ENCODE data around the gene GGT6.
"Not testable (repeated sequence)": the region's sequence is repeated elsewhere in the genome, so short reads cannot be mapped to it uniquely, and the experiment has no call there.

The GGT6 gene

GRCh38 chr17:4560421-4560820 lies at the start of gene GGT6:
GGT6 (minus strand) TSS chr17:4560577; CDS start chr17:4560521, 56 bp downstream.
- no peak for DNase-seq (ENCODE audit: low spot score)

DNA sequence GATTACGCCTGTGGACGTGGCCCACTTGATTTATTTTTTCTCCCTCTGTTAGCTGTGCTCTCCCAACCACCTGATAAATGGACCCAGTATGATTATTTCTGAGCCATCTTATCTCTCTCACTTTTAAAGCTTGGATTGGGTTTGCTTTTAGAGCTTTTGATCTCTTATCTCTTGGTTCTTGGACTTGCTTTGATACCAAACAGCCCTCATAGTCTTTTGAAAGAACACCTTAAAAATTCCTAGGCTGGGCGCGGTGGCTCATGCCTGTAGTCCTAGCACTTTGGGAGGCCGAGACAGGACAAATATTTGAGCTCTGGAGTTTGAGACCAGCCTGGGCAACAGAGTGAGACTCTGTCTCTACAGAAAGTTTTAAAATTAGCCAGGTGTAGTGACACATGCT lies 49.8 kb upstream of the GGT6 start:
- peak; percentile 36 for DNase-seq (ENCODE audit: low spot score)

DNA sequence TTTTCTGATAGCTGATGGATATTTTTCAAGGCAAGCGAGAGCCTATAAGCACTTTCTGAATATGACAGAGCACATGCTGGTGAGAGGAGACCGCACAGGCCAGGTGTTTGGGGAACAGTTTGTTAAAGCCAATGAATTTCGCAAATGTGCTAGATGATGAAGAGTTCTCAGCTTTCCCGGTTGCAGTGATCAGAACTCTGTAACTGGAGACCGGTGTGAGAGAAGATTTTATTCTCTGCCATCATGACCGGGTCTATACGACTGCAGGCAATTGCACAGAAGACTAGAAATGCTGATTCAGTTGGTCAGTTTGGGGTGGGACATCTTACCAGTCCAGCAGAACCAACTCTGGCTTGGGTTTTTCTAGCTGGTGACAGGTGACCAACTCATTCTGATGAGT lies 49.4 kb upstream of the GGT6 start:
- DNase-seq (ENCODE audit: low spot score): no peak

DNA sequence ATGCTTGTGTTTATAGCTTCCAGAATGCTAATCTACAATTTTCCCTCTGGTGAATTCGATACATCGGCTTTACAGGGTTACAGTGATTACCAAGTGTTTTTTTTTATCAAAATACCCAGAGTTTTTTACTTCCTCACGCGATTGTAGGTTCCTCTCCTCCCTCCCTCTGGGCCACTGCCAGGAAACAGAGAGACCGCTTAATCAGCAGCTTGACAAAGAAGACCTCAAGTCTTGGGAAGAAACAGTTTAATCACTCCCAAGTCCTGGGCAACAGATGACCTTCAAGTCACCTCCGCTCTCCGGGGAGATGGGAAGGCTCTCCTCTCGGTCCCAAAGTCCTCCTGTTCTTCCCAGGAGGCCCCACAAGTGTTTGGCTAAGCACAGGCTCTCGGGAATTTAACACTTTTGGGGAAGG lies 47.4 kb upstream of the GGT6 start:
- no peak for DNase-seq (ENCODE audit: low spot score)

GRCh38 chr17:4607261-4607741 lies 46.9 kb upstream of the GGT6 start:
- DNase-seq (ENCODE audit: low spot score): no peak

- DNase-seq (ENCODE audit: low spot score): no peak
Measured at GRCh38 chr17:4605826-4606225, 45.4 kb upstream of the GGT6 start.

- not testable (repeated sequence) for DNase-seq (ENCODE audit: low spot score)
Measured at GRCh38 chr17:4604736-4605135, 44.4 kb upstream of the GGT6 start.

- no peak for DNase-seq (ENCODE audit: low spot score)
Measured at GRCh38 chr17:4604111-4604644, 43.8 kb upstream of the GGT6 start.

DNA sequence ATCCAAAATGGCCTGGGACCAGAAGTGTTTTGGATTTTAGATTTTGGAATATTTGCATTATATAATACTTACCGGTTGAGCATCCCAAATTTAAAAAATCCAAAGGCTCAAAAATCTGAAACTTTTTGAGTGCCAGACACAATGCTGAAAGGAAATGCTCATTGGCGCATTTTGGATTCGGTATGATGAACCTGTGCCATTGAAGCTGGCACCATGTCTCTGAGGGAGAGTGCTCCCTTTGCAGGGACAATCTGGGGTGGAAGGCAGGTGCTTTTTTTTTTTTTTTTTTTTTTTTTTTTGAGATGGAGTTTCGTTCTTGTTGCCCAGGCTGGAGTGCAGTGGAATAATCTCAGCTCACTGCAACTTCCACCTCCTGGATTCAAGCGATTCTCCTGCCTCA lies 41.7 kb upstream of the GGT6 start:
- DNase-seq (ENCODE audit: low spot score): no peak

- DNase-seq (ENCODE audit: low spot score): no peak
Measured at GRCh38 chr17:4601326-4601725, 40.9 kb upstream of the GGT6 start.

DNA sequence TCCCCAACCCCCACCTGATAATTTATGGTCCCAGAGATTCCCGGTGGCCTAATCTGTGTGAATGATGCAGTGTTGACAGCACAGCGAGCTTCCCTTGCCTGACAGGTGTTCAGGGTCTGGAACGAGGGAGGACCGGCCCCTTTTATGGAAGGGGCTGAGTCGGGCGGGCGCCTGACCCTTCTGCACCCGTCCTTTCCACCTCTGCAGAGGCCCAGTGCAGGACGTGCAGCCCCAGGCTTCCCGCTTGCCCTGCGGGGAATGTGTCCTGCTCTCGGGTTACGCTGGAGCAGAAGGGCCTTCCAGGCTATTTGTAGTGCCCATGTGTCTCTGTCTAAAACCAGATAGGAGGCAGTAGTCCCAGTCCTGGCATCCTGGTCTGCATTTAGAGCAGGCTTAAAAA lies 40.2 kb upstream of the GGT6 start:
- DNase-seq (ENCODE audit: low spot score): no peak

- DNase-seq (ENCODE audit: low spot score): no peak
Measured at GRCh38 chr17:4599505-4600281, 39.3 kb upstream of the GGT6 start.

- no peak for DNase-seq (ENCODE audit: low spot score)
Measured at GRCh38 chr17:4598776-4599504, 38.6 kb upstream of the GGT6 start.

DNA sequence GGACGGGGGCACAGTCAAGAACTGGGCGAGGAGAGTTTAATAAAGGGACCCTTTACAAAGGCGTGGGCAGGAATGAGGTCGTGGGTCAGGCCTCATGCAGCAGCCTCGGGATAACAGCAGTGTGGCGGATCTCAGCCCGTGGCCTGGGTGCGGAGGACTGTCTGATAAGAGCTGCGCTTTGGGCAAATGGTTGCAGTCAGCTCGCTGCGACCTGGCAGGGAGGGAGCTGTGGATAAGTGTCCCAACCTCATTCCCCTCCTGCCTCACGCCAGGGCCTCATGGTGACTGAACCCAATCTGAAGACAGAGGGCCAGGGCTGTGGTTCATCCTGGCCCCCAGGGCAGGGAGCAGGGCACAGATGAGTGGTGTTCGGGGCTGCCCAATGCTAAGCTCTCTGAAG lies 37.6 kb upstream of the GGT6 start:
- DNase-seq (ENCODE audit: low spot score): no peak

DNA sequence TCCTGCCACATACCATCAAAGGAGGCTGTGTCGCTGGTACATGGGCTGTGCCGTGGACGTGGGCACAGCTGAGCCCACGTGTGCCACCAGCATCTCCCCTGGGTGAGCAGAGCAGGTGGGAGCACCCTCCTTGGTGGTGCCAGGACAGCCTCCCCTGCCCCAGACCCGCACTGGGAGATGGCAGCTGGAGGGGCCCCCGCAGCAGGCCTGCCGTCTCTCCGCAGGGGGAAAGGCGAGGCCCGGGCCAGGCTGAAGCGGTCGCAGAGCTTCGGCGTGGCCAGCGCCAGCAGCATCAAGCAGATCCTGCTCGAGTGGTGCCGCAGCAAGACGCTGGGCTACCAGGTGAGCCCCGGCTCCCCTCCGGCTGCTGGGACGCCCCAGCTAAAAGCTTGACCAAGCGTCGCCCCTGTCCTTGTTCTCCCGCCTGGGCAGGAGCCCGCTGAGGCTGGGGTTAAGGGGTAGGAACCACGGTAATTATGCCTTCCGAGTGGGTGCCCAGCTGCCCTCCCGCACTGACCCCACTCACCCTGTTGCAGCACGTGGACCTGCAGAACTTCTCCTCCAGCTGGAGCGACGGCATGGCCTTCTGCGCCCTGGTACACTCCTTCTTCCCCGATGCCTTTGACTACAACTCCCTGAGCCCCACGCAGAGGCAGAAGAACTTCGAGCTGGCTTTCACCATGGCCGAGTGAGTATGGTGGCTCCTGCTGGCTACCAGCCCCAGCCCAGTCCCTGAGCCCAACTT lies 36.4 kb upstream of the GGT6 start:
- DNase-seq (ENCODE audit: low spot score): no peak

DNA sequence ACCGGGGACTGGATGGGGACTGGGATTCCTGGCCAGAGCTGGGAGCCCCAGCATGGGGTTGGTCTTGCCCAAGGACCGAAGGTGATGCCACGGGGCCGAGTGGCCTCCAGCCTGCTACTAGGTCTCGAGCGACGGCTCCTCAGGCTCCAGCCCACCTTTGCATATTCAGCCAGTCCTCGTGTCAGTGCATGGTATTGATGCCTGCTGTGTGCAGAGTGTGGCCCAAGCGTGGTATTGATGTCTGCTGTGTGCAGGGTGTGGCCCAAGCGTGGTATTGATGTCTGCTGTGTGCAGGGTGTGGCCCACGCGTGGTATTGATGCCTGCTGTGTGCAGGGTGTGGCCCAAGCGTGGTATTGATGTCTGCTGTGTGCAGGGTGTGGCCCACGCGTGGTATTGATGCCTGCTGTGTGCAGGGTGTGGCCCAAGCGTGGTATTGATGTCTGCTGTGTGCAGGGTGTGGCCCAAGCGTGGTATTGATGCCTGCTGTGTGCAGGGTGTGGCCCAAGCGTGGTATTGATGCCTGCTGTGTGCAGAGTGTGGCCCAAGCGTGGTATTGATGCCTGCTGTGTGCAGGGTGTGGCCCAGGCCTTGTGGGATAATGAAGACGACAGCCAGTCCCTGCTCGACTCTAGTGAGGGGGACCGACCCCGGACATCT lies 35.4 kb upstream of the GGT6 start:
- DNase-seq (ENCODE audit: low spot score): not testable (repeated sequence)

GRCh38 chr17:4594931-4595684 lies 34.7 kb upstream of the GGT6 start:
- no peak for DNase-seq (ENCODE audit: low spot score)

GRCh38 chr17:4594406-4594805 lies 34.0 kb upstream of the GGT6 start:
- no peak for DNase-seq (ENCODE audit: low spot score)

GRCh38 chr17:4593021-4593421 lies 32.6 kb upstream of the GGT6 start:
- DNase-seq (ENCODE audit: low spot score): no peak

GRCh38 chr17:4592240-4593005 lies 32.0 kb upstream of the GGT6 start:
- no peak for DNase-seq (ENCODE audit: low spot score)
